NCI-H82 (cell line): ENCODE measurements around the gene SFSWAP.
A peak's percentile ranks its signal among the peaks of the same experiment; 100 is the strongest.
"Not testable (repeated sequence)": the region's sequence is repeated elsewhere in the genome, so short reads cannot be mapped to it uniquely, and the experiment has no call there.

Source experiments
- DNase-seq: peaks from one replicate; lab custom pipeline; 2025; lab: John Stamatoyannopoulos, UW

SFSWAP gene

GRCh38 chr12:131710464-131711457 lies at the start of gene SFSWAP:
Gene SFSWAP, plus strand, starts transcription at chr12:131711090. Its CDS starts 140 bp downstream, at chr12:131711230.
- peak; percentile 79 for DNase-seq

DNA sequence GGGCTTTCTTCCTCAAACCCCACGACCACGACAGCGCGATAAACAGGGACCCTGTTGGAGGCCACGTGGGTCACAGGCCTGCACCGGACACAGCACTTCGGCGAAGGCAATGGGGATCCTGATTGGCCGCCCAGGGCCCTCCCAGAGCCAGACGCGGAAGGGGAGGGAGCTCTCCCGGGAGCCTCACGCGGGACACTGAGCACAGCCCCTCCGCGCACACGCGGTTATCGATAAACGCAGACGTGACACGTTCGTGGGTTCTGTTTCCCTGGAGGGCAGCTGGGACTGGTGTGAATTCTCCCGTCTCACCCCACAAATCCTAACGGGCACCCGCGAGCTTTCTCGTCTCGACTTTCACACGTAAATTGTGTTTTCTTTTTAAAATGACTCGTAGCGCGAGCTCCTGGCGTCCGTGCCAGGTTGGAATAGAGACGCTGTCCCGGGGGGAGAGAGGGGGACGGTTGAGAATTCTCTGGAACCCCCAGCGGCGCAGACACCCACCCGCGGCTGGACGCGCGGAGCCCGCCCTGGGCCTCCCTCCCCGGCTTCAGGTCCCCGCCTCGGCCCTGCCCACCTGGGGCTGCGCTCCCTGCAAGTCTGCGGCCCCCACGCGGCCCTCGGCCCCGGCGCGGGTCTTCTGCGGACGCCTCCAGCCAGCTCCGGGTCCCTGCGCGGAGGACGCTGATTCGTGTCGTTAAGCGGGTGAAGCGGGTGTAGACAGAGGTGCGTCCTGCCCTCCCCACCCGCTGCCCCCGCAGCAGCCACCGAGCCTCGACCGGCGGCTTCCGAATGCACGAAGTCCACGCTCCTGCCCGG lies 49.5 kb upstream of the SFSWAP start:
- DNase-seq, result not testable (repeated sequence)

GRCh38 chr12:131661986-131662288 lies 49.0 kb upstream of the SFSWAP start:
- not testable (repeated sequence) for DNase-seq

GRCh38 chr12:131662346-131662745 lies 48.5 kb upstream of the SFSWAP start:
- DNase-seq, result not testable (repeated sequence)

GRCh38 chr12:131665666-131666065 lies 45.2 kb upstream of the SFSWAP start:
- not testable (repeated sequence) for DNase-seq

DNA sequence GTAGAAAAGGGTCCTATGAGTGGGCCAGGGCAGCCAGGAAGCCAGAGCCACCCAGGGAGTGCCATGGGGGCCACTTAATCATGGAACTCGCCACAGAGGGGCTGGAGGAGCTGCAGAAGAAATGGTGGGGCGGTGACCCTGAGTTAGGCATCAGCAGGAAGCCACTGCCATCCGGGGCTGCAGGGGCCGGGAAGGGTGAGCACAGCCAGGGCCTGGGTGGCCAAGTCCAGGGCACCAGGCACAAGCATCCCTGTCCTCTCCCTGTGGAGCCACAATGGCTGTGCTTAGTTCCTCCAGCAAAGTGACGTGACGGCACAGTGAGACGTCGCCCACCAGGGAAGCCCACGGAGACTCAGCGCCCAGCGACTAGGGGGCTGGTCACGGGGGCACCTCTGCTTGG lies 44.4 kb upstream of the SFSWAP start:
- not testable (repeated sequence) for DNase-seq

GRCh38 chr12:131666978-131667601 lies 43.8 kb upstream of the SFSWAP start:
- DNase-seq, result not testable (repeated sequence)

DNA sequence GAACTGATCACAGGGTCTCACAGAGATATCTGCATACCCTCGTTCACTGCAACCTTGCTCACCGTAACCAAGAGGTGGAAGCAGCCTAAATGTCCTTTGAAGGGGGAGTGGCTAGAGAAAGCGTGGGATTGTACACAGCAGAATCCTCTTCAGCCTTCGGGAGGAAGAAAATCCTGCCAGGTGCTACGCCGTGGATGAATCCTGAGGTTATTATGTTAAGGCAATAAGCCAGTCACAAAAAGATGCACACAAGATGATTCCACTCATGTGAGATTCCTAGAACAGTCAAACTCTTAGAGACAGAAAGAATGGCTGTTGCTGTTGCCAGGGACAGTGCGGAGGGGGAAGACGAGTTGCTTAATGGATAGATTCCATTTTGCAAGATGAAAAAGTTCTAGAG lies 39.6 kb upstream of the SFSWAP start:
- DNase-seq, result no peak

DNA sequence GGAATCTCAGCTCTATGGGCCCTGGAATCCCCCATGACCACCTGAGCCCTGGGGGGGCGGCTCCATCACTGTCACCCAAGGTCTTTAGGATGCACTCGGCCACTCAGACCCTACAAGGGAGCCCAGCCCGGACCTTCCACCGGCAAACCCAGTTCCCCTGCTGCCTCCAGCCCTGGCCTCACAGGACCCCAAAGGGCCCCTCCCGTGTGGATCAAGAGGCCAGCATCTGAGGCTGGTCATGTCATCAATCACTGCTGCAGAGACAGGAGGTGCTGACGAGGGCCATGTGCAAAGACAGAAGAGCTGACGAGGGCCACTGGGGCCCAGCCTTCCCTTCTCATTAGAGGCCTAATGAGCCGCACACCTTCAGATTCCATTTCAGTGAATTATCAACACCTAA lies 39.0 kb upstream of the SFSWAP start:
- DNase-seq, result no peak

DNA sequence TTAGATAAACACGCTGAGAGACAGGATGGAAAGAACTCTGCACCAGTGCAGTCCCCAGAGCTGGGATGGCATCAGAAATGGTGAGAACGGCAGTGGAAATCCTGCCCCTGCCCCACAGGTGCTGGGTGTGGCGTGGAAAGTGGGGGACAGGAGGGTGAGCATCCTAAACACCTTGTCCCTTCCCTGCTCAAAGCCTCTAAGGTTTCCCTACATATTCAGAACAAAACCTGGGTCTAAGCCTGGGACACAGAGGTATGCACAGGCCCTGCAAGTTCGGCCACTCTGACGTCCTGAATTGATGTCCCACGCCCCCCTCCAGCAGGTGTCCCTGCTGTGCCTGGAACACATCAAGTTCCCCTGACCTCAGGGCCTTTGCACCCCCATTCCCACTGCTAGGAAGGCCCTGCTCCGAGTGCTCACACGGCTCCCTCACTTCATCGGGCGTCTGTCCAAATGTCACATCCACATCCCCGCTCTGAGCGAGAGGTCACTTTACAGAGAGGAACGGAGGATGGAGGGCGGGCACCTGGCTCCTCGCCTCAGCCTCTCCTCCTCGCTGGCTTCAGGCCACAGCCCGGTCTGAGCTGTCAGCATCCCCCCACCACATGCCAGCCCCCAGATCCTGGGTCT lies 38.5 kb upstream of the SFSWAP start:
- DNase-seq, result no peak

GRCh38 chr12:131672941-131673887 lies 37.7 kb upstream of the SFSWAP start:
- no peak for DNase-seq

DNA sequence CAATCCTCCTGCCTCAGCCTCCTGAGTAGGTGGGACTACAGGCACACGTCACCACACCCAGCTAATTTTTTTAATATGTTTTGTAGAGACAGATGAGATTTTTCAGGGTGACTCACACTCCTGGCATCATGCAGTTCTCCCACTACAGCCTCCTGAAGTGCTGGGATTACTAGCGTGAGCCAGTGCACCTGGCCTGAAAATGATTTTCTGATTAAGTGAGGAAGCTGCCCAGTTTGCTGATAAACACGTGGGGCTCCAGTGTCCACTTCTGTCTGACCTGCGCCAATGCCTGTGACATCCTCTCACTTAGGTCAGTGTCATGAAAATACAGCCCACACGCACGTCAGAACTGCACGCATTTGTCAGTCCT lies 37.0 kb upstream of the SFSWAP start:
- no peak for DNase-seq

DNA sequence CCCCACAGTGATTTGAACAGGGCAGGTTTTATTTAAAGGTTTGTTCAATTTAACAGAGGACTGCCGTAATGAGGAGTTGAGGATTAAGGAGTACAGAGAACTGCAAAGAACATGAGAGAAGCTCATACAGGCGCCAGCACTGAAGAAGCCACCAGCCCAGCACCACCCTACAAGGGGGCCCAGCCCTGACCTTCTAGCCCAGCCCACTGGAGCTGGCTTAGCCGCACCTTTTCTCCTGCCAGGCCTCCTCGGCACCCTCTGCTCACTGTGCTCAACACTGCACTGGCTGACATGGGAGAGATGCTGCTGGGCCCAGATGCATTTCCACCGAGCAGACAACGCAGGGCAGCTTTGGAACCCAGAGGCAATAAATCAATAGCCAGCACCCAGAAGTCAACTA lies 36.5 kb upstream of the SFSWAP start:
- no peak for DNase-seq

DNA sequence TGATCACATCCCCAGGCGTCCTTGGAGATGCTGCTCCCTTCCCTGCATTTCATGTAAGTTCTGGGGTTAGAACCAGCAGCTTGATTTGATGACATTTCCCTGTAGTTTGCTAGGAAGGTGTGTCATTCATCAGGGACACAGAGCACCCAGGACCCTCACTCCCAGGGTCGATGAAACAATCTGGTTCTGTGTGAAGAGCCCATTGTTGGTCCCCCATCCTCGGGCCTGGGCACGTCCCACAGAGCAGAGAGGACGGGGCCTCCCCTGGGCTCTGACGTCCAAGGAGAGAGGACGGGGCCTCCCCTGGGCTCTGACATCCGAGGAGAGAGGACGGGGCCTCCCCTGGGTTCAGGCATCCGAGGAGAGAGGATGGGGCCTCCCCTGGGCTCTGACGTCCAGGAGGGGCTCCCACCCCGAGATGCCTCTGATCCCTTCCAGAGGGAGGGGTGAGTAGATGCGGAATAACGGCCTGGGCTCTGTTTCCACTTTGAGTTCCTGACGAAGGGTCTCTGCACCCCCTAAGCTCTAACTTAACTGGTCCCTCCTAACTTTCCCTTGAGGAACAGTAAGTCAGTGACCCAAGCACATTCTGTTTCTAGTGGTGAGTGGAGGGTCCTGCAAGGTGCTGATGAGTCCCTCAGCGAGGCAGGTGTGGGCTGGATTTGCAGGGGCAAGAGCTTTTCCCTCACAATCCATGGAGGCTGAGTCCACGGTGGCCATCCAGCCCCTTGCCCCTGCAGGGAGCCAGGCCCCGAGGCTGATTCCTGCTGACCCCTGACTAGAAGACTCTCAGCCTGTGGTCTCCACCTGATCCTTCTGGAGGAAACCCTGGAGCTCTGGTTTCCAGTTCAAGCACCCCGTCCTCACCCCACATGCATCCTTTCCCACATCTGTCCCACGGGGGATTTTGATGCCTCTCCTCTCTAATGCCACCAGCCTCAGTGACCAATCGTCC lies 35.5 kb upstream of the SFSWAP start:
- DNase-seq, result no peak

DNA sequence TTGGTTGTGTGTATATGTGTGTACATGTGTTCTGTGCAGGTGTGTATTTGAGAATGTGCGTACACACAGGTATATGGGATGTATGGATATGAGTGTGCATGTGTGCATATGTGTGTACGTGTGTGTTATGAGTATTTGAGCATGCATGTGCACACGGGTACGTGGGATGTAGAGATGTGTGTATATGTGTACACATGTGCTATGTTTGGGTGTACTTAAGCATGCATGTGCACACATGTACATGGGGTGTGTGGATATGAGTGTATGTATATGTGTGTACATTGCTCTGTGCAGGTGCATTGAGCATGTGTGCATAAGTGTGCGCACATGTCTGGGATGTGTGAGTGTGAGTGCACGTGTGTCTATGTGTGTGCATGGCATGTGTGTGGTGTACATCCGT lies 34.3 kb upstream of the SFSWAP start:
- no peak for DNase-seq

DNA sequence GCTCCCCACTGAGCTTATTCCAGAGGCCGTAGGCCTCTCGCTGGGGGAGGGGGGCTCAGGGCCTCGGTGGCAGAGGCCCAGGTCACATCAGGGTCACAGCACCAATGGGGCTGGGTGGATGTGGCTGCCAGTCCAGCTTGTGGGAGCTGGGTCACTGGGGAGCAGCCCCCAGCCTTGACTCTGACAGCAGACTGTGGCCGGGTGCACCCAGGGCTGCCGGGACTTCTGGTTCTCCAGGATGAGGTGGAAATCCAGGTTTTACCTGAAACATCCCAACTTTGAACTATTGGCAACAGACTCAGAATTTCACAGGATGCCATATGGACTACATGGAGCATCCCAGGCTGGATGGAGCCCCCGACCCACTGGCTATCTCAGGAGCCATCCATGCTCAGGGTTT lies 33.8 kb upstream of the SFSWAP start:
- not testable (repeated sequence) for DNase-seq

DNA sequence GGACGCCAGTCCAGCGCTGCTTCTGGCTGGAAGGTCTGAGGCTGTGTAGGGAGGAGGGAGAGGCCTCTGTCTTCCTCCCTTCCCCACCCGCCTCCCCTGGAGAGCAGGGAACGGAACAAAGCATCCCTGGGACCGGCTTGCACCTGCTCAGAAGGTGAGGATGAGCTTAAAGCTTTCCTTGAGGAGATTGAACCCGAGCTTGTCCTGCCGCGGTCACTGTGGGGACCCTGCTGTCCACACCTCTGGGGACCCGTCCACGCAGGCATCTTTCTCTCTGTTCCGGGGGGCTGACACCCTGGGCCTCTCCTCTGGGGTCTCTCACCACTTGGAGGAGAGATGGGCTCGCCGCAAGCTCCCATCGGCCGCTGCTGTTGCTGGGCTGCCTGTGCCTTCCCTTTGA lies 33.2 kb upstream of the SFSWAP start:
- DNase-seq, result no peak

- not testable (repeated sequence) for DNase-seq
Observed at GRCh38 chr12:131678389-131679181, 32.3 kb upstream of the SFSWAP start.

DNA sequence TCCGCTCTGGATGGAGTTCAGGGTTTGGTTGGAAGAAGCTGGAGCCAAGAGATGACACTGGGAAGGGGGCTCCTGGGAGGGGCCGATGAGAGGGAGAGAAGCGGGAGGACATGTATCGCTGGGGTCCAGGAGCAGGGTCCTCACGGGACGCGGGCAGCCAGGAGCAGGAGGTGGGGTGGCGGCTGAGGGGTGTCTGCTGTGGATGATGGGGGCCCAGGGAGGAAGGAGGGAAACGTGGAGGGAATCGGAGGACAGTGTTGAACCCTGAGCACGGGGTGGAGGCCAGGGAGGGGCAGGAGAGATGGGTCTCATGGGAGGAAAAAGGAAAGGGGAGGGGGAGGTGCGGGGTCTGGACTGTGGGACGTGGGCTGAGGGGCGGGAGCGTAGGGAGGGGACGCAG lies 31.7 kb upstream of the SFSWAP start:
- DNase-seq, result not testable (repeated sequence)
